Left renal pelvis (tissue), 4 donors: Measurements from ENCODE around the gene IDH3B. TPM values are rescaled to one million over a fixed set of nuclear protein-coding genes. Genes with fewer than 3 reads are reported as not detected.
"Not testable (repeated sequence)": the region's sequence is repeated elsewhere in the genome, so short reads cannot be mapped to it uniquely, and the experiment has no call there.

Source experiments
- DNase-seq, 4 donors: peaks; one replicate each; pipeline ENCODE4 v3.0.0-alpha.2; 2013; ENCODE audit warnings: low read depth in 4 of 4, low spot score in 3 of 4
- polyA plus RNA-seq, 4 donors: library from polyadenylated mRNA; unstranded; fragments of 120-200 nt; gene quantifications; one replicate each; pipeline ENCODE4 v1.2.1, GENCODE V29; 2013; ENCODE audit not compliant: insufficient read length in 4 of 4

Gene IDH3B
- polyA plus RNA-seq, 4 donors: 85.5 to 144 (median 124) TPM

DNA sequence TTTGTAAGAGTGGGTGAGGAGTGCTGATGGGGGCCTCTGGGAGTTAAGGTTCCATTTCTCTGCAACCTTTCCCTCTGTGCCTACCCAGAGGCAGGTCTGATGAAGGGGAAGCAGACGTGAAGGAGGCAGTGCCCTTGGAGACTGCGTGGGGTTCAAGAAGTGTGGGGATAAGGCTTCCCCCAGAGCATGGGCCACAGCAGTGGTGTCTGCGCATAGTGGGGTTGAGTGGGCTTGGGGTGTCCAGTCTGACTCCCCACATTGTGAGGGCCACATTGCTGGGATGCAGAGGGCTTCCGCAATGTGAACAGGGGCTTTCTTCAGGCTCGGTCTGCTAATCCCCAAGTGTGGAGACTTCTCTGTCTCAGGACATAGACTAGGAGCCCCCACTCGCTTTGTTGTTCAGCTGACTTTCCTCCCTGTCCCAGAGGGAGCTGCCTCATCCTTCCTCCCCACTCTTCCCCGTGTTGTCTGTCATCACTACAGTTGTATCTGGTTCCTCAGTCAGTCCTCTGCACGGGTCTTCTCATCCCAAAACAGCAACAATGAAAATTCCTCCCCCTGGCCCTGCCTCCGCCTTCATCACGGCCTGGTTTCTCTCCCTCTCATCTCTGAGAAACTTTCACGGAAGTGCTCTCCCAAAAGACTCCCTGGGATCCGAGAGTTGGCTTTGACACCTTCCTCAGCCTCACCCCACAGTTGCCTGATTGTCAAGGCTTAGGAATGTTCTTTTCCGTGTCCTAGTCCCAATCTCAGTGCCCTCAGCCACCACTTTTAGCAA lies 31.4 kb upstream of the IDH3B start:
- no peak for DNase-seq

DNA sequence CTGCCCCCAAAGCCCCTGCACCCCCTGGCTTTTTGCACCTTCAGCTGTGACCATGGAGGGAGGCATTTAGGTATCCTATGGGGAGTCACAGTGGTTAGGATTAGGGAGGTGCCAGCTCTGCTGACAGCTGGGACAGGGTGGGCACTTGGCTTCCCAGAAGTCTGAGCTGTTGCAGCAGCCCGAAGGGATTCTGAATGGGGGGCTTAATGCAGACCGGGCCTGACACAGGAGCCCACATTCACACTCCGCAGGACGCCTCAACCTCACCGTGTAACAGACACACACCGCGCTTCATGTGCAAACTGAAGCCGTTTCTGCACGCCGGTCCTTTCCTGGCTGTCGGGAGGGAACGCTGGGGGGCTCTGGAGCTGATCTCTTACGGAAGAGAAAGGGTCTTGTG lies 30.5 kb upstream of the IDH3B start:
- DNase-seq: no peak

GRCh38 chr20:2694008-2694471 lies 30.0 kb upstream of the IDH3B start:
- no peak for DNase-seq

DNA sequence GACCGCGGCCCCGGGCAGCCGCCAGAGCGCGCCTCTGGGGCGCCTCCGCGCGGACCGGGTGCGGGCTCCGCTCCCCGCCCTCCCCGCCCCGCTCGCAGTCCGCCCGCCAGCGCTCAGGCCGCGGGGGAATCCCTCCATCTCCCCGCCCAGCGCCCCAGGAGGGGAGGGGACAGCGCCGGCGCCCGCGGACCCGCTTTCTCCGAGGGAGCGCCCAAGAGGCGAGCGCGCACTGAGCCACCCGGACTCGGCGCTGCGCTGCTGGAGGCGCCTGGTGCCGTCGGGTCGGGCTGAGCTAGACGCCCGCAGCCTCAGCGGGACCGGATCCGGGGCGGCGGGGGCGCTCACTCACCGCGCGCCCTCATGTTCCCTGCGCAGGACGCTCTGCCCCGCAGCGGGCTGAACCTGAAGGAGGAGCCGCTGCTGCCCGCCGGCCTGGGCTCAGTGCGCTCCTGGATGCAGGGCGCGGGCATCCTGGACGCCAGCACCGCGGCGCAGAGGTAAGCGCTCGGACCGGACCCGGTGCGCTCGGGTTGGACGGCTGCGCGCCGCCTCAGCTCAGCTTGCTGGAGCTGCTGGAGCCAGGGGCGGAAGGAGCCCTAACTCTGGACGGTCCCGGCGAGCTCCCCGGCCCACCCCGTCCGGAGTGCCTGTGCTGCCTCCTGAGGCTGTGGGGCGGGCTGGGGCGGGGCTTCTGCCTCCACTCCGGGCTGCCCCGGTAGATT lies 29.4 kb upstream of the IDH3B start:
- DNase-seq: no peak

DNA sequence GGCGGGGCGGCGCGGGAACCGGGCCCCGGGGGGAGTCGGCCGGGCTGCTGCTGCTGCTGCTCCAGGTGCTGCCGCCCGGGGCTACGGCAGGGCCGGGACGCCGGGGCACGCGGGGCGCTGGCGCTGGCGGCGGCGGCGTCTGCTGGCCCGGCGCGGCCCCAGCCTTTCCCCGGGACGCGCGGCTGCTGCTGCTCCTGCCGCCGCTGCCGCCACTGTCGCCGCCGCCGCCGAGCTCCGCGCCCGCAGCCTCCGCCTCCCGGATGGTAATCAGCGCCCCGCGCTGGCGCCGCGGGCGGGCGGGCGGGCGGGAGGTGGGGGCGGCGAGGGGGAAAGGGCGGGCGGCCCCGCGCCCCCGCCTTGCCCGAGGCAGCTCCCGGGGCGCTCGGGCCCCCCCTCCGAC lies 28.9 kb upstream of the IDH3B start:
- no peak for DNase-seq

- peak in 1 of 4 donors; percentile 41 for DNase-seq
These were observed 28.2 kb upstream of the IDH3B start, which contains the start of gene EBF4 for GRCh38 chr20:2692036-2692885. Gene EBF4 (plus strand): TSS chr20:2692780. CDS start chr20:2693646, 866 bp downstream.

- DNase-seq: no peak
These were observed 27.6 kb upstream of the IDH3B start for GRCh38 chr20:2691663-2692035.

DNA sequence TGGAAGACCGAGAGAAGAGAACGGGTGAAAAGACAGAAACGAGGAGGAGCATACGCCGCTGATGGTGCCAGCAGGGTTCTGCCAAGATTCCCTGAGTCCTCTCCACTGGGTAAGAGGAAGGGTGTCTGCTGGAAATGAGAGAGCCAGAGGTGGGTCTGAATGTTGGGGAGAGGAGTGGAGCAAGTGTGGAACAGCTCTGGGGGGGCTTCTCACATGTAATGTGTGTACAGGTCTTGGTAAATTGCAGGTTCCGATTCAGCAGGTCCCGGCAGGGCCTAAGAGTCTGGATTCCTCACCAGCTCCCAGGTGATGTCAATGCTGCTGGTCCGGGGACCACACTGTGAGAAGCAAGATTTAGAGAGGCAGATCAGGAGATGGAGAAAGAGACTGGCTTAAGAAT lies 27.1 kb upstream of the IDH3B start:
- DNase-seq: no peak

GRCh38 chr20:2690718-2691117 lies 26.7 kb upstream of the IDH3B start:
- no peak for DNase-seq

GRCh38 chr20:2690213-2690612 lies 26.2 kb upstream of the IDH3B start:
- DNase-seq: no peak

GRCh38 chr20:2688041-2688591 lies 24.1 kb upstream of the IDH3B start:
- DNase-seq: no peak

- no peak for DNase-seq
These were observed 23.5 kb upstream of the IDH3B start for GRCh38 chr20:2687514-2687913.

DNA sequence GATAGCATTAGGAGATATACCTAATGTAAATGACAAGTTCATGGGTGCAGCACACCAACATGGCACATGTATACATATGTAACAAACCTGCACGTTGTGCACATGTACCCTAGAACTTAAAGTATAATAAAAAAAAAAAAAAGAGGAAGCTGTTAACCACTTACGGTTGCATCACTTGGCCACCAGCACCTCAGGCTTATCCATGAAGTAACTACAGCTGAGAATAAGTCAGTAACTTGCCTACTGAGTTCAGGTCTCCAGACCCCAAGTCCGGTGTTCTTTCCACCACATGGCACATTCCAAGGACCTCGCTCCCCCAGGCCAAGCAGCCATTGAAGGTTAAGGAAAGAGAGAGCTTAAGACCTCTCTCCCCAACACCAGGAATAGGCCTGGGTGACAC lies 20.8 kb upstream of the IDH3B start:
- DNase-seq: not testable (repeated sequence)

- not testable (repeated sequence) for DNase-seq
These were observed 18.0 kb upstream of the IDH3B start for GRCh38 chr20:2682040-2682439.

DNA sequence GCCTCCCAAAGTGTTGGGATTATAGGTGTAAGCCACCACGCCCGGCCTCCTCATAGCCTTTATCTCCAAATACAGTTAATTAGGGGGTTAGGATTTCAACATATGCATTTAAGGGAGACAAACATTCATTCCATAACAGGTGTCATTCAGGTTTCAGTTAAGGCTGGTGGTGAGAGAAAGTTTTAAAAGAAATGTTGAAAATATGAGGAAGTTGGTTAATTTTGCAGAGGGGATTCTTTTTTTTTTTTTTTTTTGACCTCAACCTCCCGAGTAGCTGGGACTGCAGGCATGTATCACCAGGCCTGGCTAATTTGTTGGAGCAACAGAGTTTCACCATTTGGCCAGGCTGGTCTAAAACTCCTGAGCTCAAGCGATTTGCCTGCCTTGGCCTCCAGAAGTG lies 16.0 kb upstream of the IDH3B start:
- DNase-seq: no peak

DNA sequence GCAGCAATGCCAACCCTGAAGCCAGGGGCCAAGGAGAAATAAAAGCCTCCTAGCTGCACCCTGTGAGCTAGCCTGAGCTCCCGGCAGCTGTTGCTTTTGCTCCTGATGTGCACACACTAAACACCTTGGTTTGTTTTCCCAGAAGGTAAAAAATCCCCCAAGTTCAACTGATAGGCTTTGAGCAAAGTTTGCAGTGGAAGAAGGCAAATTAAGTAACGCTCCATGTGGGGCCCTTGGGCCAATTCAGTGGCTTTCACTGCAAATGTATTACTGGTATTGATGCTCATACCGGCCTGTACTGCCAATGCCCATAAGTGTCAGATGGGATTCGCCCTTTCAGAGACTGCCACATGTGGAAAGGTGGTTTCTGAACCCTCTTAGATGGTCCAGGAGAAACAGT lies 9.4 kb upstream of the IDH3B start:
- no peak for DNase-seq

DNA sequence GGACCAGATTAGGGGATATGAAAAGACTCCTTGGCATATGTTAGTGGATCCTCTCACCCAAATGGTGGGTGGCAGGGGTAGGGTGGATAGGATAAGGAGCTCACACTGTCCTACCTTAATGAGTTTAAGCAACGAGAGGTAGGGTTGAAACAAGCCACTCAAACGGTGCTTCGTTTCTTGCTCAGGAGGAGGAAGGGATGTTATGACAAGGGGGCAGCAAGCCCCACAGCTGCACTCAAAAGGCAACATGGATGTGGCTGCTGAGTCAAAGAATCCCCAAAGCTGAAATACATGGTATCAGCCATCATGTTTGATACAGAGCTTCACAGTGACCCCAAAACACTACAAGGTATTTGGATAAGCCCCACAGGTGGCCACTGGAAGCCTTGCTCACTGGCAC lies 8.4 kb upstream of the IDH3B start:
- DNase-seq: no peak

- no peak for DNase-seq
These were observed 8.0 kb upstream of the IDH3B start for GRCh38 chr20:2671977-2672376.

DNA sequence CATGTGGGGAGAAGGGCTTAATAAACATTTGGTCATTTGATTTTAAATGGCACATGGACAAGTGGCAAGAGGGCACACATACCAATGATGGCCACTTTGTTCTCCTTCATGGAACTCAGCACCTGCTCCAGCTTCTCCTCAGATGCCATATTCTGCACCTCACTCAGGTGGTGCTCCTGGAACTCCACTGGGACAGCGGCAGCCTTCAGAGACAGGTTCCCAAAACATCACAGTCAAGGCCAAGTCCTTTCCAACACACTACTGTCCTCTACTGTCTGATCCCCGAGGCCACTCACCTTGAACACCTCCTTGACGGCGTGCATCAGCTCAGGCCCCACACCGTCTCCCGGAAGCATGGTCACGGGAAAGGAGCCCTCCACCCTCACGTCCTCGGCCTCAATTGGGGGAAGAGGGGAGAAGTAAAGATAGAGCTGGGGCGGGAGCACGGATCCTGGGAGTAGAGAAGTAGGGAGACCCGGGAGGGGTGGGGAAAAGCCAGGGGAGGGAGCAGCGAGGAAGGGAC lies 591 bp downstream of the IDH3B start:
- no peak for DNase-seq

DNA sequence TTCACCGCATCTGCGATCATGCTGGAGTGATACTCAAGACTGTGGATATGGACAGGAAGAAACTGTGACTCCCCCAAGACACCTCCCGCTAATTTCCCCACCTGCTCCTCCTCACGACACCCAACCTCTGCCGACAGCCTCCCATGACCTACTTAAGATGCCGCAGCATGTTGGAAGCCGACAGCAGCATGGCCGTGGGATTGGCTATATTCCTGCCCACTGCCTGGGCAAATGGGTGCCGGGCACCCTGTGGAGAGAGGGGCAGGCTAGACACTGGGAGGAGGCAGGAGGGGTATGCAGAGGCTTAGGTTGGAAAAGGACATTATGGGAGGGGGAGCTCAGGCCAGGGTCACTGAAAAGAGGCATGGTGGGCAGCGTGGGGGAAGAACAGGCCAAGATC lies 4.5 kb downstream of the IDH3B start:
- DNase-seq: no peak
